HG02852 (cell line): Measurements from ENCODE around the gene KRTAP7-1.

ENCODE experiments used
- ATAC-seq: cut with Tn5 transposase; IDR thresholded peaks from one replicate; pipeline ENCODE4 v1.9.1; 2021; ENCODE audit warnings: mild to moderate bottlenecking, moderate library complexity; ENCODE audit not compliant: unreplicated experiment

Gene KRTAP7-1, protein sequence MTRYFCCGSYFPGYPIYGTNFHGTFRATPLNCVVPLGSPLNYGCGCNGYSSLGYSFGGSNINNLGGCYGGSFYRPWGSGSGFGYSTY

DNA sequence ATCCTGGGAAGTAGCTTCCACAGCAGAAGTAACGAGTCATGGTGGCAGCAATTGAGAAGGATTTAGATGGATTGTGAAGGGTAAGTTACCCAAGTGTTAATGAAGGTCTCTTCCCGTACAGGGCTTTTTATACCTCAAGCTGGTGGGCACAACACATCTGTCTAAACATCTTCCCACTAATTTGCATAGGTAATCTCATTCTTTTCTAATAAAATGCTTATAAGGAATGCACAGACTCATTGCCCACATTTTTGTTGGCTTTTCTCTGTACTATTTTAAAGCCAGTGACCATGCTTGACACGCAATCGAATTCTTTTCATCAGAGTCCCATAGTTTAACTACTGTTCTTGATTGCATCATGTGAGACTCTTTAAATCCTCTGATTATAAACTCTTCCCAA lies at the start of gene KRTAP7-1:
Gene KRTAP7-1, minus strand, starts transcription at position 101 of the 400 bp plus-strand sequence. Its CDS starts 61 bp downstream, at position 40.
- no peak for ATAC-seq

DNA sequence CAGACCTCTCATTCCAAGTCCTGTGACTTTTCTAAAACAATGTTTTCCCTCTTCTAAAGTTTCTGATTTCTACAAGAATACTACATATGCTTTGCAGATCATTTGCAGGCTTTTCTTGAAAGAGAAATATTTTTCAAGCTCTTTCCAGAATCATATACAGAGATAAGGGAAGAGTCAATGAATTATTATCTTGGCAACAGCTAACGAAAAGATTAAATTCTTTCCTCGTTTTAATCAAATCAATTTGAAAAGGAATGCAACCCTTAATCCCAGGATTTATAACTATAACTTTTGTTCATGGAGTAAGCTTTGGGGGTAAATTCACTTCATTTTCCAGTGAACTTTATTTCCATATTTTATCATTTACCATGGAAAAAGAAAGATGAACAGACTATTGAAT lies 45.0 kb upstream of the KRTAP7-1 start:
- ATAC-seq = no peak

DNA sequence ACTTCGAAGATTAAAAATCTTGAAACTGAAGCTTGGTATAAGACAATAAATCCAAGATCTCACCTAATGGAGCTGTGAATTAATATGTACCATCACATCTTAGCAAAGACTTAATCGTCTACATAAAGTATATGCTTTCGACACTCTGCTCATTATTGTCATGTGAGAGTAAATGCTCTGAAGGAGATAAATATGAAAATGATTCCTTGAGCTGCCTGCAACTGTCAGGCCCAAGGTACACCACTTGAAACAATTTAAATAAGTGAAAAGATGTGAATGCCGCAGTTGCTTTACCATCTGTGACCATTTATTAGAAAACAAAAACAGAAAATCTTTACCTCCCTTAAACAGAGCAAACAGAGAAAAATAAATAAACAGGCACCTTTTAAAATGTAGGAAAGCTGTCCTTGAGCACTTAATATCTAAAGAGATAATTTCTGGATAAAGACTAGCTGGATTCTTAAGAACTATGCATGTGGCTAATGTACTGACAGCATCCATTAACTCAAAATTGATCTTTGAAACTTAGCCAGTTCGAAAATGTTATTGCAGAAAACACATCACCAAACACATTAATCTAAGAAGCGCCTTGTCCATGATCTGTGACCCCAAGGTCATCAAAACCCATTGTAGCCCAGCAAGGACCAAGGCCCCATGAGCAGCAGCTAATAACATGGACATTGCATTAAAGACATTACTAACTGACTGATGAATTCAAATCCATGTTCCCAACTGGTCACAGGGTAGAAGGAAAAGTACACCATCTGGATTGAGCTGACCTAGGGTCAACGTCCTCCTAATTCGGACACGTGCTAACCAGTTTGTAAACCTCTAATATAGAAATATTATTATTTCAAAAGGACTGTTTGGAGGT lies 18.3 kb upstream of the KRTAP7-1 start:
- ATAC-seq = no peak

DNA sequence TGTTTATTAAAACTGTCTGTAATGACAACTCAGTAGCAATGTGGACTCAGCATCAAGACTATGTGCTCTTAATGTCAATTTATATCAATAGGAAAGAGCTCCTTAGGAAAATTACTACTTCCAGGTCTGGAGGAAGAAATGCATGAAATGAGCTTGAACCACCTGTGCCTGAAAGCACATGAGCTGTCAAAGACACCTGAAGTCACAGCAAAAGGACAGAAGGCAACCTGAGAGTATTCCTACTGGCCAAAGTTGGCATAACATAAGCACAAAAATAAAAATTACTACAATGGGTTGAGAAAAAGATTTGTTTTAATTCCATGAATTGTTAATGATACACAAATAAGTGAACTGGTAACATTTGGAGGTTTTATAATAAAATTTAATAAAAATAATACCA lies 13.4 kb upstream of the KRTAP7-1 start:
- ATAC-seq = no peak

DNA sequence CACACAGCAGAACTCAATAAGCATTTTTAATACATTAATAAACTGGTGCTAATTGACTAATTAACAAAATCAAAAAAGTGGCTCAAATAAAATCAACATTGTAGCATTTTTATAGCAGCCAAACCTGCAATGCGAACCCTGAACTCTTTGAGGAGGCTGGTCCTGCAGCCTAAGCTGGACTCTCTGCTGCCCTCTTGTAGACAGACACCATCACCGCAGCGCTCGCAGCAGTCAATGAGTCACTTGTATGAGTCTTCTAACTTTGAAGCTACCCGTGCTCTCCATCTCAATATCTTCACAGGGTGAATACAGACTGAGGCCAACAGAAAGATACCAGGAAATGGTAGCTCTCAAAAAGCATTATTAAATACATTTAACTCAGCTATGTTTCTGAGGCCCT lies 9.7 kb upstream of the KRTAP7-1 start:
- no peak for ATAC-seq

DNA sequence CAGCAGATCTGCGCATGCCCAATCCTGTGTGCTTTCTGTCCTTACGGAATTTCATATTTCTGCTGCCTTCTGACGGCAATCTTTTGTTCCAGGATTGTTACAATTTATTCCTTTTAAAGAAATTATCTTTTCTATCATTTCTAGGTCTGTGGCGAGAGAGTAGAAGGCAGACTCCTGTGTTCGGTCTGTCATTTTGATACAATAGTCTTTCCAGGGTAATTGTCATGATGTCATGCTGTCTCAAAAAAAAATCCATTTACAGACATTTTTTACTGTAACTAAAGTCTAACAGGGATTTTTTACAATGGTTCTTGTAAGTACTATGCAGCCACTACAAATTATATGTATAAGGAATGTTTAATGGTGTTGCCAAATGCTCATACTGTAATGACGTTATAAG lies 9.0 kb upstream of the KRTAP7-1 start:
- no peak for ATAC-seq

DNA sequence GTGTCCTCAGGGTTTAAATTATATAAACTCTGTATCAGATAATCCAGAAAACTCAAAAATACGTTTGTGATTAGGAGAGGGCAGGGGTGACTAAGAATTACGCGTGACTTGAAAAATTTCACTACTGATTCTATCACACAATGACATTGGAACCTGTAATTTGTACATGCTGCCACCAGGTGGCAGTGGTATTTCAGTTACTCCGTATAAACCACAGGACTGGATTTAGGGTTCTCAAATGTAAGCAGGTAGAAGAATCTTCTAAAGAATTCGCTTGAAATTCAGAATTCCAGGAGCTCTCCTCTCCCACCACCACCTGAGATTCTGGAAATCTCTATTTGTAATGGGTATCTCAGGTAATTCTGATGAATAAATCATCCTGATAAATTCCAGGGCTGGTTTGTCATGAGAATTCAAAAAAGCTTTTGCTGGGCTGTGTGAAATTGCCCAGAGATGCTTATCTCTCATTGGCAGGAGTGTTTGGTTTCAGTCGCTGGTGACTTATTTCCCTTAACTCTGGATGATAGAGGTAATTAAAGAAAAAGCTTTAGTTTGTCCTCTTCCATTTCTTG lies 1.7 kb upstream of the KRTAP7-1 start:
- no peak for ATAC-seq

DNA sequence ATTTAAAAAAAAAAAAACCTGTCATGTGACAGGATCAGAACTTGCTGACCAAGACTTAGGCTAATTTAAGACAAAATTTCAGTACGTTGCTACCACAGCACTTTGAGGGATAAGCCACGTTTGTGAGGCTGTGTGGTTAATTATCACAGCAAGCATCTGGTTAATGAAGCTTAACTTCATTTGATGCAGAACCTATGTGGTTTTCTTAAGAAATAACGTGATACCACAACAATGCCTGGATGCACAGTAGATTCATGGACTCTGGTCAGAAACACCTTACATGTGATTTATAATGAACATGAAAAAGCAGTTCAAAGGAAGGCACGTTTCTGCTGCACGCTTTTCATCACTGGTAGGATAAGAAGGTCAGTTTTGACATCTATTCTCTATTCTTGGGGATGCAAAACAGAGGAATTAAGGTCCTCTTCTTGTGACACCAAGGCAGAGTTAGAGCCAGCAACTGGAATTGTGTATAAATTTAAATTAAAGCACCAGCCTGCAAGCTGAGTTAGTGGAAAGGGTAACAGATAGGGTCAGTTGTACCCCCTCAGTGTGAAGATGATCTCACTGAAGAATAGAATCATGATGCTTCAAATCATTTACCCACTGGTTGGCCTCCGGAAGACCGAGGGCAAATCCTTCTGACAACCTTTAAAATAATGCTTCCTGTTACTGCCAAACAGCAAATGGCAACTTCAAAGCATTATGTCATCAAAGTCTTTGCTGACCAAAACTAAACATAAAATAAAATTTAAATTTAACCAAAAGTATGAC lies 10.5 kb downstream of the KRTAP7-1 start:
- ATAC-seq = no peak

DNA sequence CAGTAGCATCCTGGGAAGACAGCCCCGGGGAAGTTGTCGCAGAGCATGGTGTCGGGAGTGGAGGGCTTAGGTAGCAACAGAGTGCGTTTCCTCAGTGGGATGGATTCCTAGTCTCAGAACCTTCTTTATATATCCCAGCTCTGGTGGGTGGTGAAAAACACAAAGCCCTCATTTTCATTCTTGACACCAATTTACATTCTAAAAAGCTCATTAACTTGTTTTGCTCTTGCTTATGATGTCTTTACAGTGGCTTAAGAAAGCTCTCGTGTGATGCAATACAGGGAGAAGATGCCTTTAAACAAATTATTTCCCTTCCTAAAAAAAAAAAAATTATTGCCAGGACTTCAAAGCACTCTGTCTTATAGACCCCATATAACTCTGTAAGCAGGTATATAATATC lies 16.4 kb downstream of the KRTAP7-1 start, which contains the start of gene KRTAP8-1:
Gene KRTAP8-1, minus strand, starts transcription at position 101 of the 400 bp plus-strand sequence. Its CDS starts 54 bp downstream, at position 47.
- no peak for ATAC-seq

DNA sequence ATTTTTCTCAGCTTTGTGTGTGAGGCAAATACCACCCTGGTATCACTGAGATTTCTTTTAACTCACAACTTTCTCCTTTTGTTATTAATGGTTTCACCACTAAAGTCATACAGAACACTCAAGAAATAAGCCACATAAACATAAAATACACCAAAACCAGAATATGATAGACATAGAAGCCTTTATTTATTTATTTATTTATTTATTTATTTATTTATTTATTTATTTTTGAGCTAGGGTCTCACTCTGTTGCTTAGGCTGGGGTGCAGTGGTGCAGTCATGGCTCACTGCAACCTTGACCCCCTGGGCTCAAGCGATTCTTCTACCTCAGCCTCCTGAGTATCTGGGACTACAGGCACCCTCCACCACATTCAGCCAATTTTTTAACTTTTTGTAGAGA lies 29.0 kb downstream of the KRTAP7-1 start:
- no peak for ATAC-seq

DNA sequence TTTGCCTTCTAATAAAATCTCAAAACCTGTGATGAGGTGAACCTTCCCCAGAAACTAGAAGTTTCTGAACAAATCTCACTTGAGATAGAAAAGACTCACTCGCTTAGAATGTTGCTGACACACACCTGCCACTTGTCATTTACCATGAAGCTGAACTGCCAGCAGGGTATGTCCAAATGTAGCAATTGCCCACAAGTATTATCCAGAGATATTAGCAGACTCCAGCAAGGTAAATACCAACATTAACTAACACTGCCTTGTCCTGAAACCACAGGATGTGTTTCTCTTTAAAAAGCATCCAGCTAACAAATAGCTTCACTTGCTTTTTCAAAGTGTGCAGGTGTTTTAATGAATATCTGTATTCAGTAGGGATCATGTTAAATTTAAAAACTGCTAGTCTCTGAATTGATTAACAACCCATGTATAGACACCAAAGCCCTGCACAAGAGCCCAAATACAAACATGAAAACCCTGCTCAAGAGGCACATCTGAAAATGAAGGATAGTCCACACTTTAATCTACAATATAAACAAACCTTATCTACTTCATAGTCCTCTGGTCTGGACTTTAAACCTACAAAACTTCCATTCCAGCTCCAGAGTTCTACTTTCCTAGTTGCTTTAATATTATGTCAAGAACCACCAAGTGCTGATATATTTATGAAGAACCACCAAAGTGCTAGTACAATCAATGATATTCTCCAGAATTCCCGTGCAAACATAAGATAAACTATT lies 35.8 kb downstream of the KRTAP7-1 start:
- ATAC-seq = no peak

DNA sequence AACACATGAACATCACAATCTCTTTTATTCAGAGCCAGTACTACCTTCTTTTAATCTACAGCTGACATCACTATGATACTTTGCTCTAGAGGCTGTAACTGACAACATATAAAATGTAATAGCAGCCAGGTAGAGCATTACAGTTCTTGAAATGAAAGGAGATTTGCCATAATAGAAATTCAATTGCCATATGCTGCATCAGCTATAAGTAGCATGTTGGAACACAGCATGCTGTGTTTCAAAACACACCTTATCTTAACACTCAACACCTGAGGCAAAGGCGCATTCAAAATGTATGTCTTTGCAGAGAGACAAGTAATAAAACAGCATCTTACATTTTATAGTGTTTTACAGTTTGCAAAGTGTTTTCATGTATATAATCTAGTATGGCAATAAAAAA lies 50.3 kb downstream of the KRTAP7-1 start:
- ATAC-seq = no peak
